A673 (cell line): ENCODE data around the gene NSD1. TPM values are rescaled to one million over a fixed set of nuclear protein-coding genes. Genes with fewer than 3 reads are reported as not detected.

Experiments
- BruUV-seq: library from RNA; stranded (reverse); fragments of 400-500 nt; replicated peaks from 2 replicates; lab custom pipeline; 2021; lab: Mats Ljungman, UMichigan
- CTCF ChIA-PET: fragments of 300-600 bp; sonication (Branson Sonifier 250); formaldehyde crosslinking; loops from one replicate; lab custom pipeline; 2022; ENCODE audit warnings: antibody characterized with exemption; lab: Charles Lee
- POLR2A ChIA-PET: fragments of 300-600 bp; sonication (Branson Sonifier 250); formaldehyde crosslinking; loops from one replicate; lab custom pipeline; 2022; ENCODE audit warnings: antibody characterized with exemption; ENCODE audit not compliant: low non-redundant PET; lab: Charles Lee
- DNase-seq: peaks from one replicate; pipeline ENCODE4 v3.0.0-alpha.2; 2015; ENCODE audit warnings: low spot score
- H3K27ac ChIP-seq: fragments of 200-600 bp; sonication (generic); 2 replicates; pipeline ENCODE4 v1.5.1; 2016; ENCODE audit warnings: mixed run types, low read depth, mild to moderate bottlenecking, mixed read lengths, antibody characterized with exemption, low read length; ENCODE audit not compliant: poor library complexity, severe bottlenecking
- H3K27me3 ChIP-seq: fragments of 200-600 bp; sonication (generic); replicated peaks from 2 replicates; pipeline ENCODE4 v1.6.1; 2017; ENCODE audit warnings: mixed run types, low read depth, mild to moderate bottlenecking, mixed read lengths, antibody characterized with exemption, low read length; ENCODE audit not compliant: insufficient read depth, poor library complexity
- H3K36me3 ChIP-seq: fragments of 200-600 bp; sonication (generic); 2 replicates; pipeline ENCODE4 v1.6.1; 2016; ENCODE audit warnings: mixed run types, mild to moderate bottlenecking, mixed read lengths, antibody characterized with exemption, low read length; ENCODE audit not compliant: insufficient read depth, poor library complexity, severe bottlenecking
- H3K4me1 ChIP-seq: fragments of 200-600 bp; sonication (generic); 2 replicates; pipeline ENCODE4 v1.6.1; 2017; ENCODE audit warnings: mixed run types, mild to moderate bottlenecking, mixed read lengths, antibody characterized with exemption, low read length; ENCODE audit not compliant: insufficient read depth, poor library complexity, severe bottlenecking
- H3K4me3 ChIP-seq: fragments of 200-600 bp; sonication (generic); 2 replicates; pipeline ENCODE4 v1.5.1; 2016; ENCODE audit warnings: low read depth, mixed run types, mild to moderate bottlenecking, mixed read lengths, low read length; ENCODE audit not compliant: poor library complexity, severe bottlenecking
- H3K9me3 ChIP-seq: fragments of 200-600 bp; sonication (generic); 2 replicates; pipeline ENCODE4 v1.6.1; 2016; ENCODE audit warnings: mixed run types, low read depth, mild to moderate bottlenecking, mixed read lengths, antibody characterized with exemption, low read length; ENCODE audit not compliant: poor library complexity, severe bottlenecking
- EZH2 ChIP-seq: fragments of 200-600 bp; sonication (generic); IDR thresholded peaks from 2 replicates; pipeline ENCODE4 v1.6.1; 2017; ENCODE audit warnings: borderline replicate concordance, low read depth, mild to moderate bottlenecking, mixed read lengths, antibody characterized with exemption, low read length; ENCODE audit not compliant: poor library complexity, severe bottlenecking
- intact Hi-C: fragments of 100-400 bp; cut with micrococcal nuclease; formaldehyde crosslinking; loops from one replicate; pipeline ENCODE4 v1.10.0; 2022; ENCODE audit not compliant: unreplicated experiment
- total RNA-seq: library from RNA; stranded (reverse); gene quantifications from 2 replicates; pipeline ENCODE4 v1.2.3, GENCODE V29; 2021
- TF ChIP-seq, protein P1 (sequence below): fragments of 300-800, 200-600 bp; sonication (generic); conservative IDR thresholded peaks from 2 replicates; pipeline ENCODE4 v1.5.1; 2017; ENCODE audit warnings: low read depth, mild to moderate bottlenecking, antibody characterized with exemption, low read length, moderate library complexity, mixed read lengths

NSD1 gene
- total RNA-seq, 1 experiment from 2014 or later = 74.3 TPM

DNA sequence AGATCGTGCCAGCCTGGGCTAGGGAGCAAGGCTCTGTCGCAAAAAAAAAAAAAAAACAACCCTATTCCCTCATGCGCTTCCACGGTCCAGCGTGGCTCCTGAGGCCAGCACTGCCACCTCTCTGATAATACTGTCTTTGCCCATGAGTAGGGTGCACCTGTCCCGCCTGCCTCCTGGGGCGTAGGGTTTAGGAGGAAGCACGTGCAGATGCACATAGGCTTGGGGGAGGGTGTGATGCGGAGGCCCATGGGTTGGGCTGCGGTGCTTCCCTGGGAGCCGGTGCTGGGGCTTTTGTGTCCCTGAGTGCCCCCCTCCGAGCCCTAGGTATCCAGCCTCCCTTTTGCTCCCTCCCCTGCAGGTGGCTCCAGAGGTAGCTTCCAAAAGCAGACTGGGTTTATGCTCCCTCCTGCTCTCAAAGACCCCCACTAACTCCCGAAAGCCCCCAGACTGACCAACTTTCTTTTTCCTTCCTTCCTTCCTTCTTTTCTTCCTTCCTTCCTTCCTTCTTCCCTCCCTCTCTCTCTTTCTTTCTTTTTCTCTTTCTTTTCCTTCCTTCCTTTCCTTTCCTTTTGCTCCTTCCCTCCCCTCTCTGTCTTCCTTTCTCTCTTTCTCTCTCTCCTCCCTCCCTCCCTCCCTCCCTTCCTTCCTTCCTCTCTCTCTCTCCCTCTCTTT, 34.0 kb upstream of the NSD1 start:
- intact Hi-C loops = no loop called here
- no TSS peak for BruUV-seq
- no peaks in the 10 kb centered on the region for H3K36me3 ChIP-seq

DNA sequence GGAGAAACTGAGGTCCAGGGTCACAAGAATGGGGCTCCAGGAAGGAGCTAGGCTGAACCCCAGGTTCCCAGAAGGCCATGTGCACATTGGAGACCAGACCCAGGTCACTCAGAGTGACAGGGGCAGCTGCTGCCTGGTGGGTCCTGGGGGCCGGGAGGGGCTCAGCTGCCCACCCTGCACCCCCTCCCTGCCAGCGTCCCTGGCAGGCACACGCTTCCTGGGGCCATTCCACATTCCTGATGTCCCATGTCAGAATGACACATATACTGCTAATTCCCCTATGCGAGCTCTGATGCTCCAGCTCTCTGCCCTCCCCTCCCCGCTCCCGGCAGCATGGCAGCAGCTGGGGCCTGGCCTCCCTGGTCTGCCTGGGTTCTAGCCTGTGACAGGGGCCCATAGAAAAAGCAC, 32.9 kb upstream of the NSD1 start:
- Histone ChIP-seq H3K36me3 (no peaks in the 10 kb centered on the region), H3K4me3 (no peak overlapping the region), H3K9me3 (no peaks in the 10 kb centered on the region), H3K27ac (no peak overlapping the region), H3K4me1 (no peaks in the 10 kb centered on the region), H3K27me3 (no peaks in the 10 kb centered on the region)
- CTCF ChIA-PET = no interaction called here
- intact Hi-C loops = no loop called here
- no TSS peak for BruUV-seq
- TF ChIP-seq EZH2 = no peak
- TF ChIP-seq, protein P1, sequence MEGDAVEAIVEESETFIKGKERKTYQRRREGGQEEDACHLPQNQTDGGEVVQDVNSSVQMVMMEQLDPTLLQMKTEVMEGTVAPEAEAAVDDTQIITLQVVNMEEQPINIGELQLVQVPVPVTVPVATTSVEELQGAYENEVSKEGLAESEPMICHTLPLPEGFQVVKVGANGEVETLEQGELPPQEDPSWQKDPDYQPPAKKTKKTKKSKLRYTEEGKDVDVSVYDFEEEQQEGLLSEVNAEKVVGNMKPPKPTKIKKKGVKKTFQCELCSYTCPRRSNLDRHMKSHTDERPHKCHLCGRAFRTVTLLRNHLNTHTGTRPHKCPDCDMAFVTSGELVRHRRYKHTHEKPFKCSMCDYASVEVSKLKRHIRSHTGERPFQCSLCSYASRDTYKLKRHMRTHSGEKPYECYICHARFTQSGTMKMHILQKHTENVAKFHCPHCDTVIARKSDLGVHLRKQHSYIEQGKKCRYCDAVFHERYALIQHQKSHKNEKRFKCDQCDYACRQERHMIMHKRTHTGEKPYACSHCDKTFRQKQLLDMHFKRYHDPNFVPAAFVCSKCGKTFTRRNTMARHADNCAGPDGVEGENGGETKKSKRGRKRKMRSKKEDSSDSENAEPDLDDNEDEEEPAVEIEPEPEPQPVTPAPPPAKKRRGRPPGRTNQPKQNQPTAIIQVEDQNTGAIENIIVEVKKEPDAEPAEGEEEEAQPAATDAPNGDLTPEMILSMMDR = no peak
- POLR2A ChIA-PET = interaction anchor here (0.6 kb wide), 1 partner anchor 15 kb away, joined by 3 read pairs; no protein-coding TSS in a partner anchor
- DNase-seq = no peak

More for the DNA sequence above, 34.0 kb upstream of the NSD1 start:
- DNase-seq = no peak
- CTCF ChIA-PET = no interaction called here
- no peak for TF ChIP-seq EZH2
- TF ChIP-seq, protein P1 = no peak
- no peaks in the 10 kb centered on the region for H3K9me3 ChIP-seq
- no peaks in the 10 kb centered on the region for H3K27me3 ChIP-seq
- H3K27ac ChIP-seq = no peak overlapping the region
- POLR2A ChIA-PET = no interaction called here
- no peak overlapping the region for H3K4me3 ChIP-seq
- H3K4me1 ChIP-seq = no peaks in the 10 kb centered on the region

DNA sequence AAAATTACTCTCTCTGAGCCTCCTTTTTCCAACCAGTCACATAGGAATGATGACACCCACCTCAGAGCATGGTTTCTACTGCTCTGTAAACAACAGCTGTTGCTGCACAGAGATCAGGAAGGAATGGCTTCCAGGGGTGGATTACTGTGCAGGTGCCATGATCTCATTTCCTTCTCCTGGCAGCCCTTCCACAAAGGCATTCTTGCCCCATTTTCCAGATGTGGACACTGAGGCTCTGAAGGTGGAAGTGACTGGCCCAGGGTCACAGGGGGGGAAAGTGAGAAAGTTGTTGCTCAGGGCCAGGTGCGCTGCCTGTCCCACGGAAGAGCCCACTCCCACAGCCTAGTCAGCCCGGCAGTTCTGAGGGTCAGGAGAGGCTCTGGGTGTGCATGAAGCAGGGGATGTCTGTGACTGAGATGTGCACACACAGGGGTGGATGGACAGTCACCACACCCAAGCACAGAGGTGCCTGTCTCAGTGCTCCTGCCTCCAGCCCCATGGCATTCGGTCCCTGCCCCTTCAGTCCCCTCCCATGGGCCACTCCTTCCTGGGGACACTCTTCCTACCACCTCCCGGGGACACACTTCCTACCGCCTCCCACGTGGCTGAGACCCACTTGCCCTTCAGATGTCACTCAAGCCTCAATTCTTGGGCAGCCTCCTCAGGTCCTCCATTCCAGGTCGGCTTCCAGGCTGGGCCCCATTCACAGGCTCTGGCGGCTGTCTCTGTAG, 29.9 kb upstream of the NSD1 start:
- Histone ChIP-seq H3K4me3 (no peak overlapping the region), H3K9me3 (no peaks in the 10 kb centered on the region), H3K27me3 (no peaks in the 10 kb centered on the region), H3K27ac (no peak overlapping the region), H3K36me3 (no peaks in the 10 kb centered on the region), H3K4me1 (no peaks in the 10 kb centered on the region)
- intact Hi-C loops = no loop called here
- POLR2A ChIA-PET = no interaction called here
- no peak for DNase-seq
- no TSS peak for BruUV-seq
- CTCF ChIA-PET = no interaction called here
- TF ChIP-seq, protein P1 = no peak
- TF ChIP-seq EZH2 = no peak
